Measurements from ENCODE around the gene PCNX1. TPM values are rescaled to one million over a fixed set of nuclear protein-coding genes. Genes with fewer than 3 reads are reported as not detected.

PCNX1 gene
- total RNA-seq, 1 donor from 2014 or later: 79.3 TPM

DNA sequence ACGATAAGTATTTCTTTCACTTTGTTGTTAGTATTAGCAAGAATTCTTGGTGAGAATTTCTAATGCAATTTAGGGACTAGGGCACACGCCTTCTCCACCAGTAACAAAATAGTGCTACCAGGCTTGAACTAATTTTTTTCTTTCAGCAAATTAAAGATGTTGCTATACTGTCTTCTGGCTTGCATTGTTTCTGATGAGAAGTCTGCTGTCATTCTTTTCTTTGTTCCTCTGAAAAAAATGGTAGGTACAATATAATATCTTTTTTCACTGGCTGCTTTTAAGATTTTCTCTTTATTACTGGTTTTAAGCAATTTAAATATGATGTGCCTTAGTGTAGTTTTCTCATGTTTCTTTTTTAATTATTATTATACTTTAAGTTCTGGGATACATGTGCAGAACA lies 171.2 kb downstream of the PCNX1 start:
- H3K9me3 ChIP-seq (ENCODE audit: control insufficient read depth in 3 of 3, low read length in 3 of 3): peaks cover 0 to 4% (median 3%) of the 10 kb centered on the region in 3 donors
- H3K4me1 ChIP-seq (ENCODE audit: control insufficient read depth in 3 of 3, insufficient read depth in 3 of 3, low read length in 3 of 3): no peaks in the 10 kb centered on the region
- H3K36me3 ChIP-seq (ENCODE audit: control insufficient read depth in 3 of 3, insufficient read depth in 3 of 3, low read length in 3 of 3): peaks cover 35 to 39% (median 37%) of the 10 kb centered on the region in 3 donors
- H3K27me3 ChIP-seq (ENCODE audit: control insufficient read depth in 3 of 3, insufficient read depth in 3 of 3, low read length in 3 of 3): no peaks in the 10 kb centered on the region
- H3K9ac ChIP-seq (ENCODE audit: low read depth in 1 of 3, low read length in 3 of 3): no peak overlapping the region
- H3K4me3 ChIP-seq (ENCODE audit: low read length in 3 of 3): no peak overlapping the region
- H3K27ac ChIP-seq (ENCODE audit: low read depth, low read length): no peak overlapping the region

DNA sequence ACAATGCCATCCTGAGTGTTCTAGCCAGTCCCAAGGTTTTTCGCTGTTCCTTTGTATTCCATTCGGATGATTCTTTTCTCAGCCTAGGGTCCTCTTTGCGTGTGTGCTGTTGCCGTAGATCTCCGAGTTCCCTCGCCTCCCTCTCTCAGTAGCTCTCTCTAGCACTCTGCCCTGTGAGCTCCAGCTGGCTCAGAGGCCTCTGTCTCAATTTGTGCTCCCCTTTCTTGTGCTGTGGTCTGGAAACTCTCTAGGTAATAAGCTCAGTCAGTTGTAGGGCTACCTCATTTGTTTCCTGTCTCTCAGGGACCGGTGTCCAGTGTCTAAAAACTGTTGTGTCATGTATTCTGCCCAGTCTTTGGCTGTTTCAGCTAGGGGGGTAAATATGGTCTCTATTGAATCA lies 179.3 kb downstream of the PCNX1 start:
- Histone ChIP-seq H3K4me1 (ENCODE audit: control insufficient read depth in 3 of 3, insufficient read depth in 3 of 3, low read length in 3 of 3) (no peaks in the 10 kb centered on the region), H3K4me3 (ENCODE audit: low read length in 3 of 3) (no peak overlapping the region), H3K9ac (ENCODE audit: low read depth in 1 of 3, low read length in 3 of 3) (no peak overlapping the region), H3K36me3 (ENCODE audit: control insufficient read depth in 3 of 3, insufficient read depth in 3 of 3, low read length in 3 of 3) (peaks cover 9 to 10% (median 10%) of the 10 kb centered on the region in 3 donors), H3K9me3 (ENCODE audit: control insufficient read depth in 3 of 3, low read length in 3 of 3) (no peaks in the 10 kb centered on the region), H3K27ac (ENCODE audit: low read depth, low read length) (no peak overlapping the region), H3K27me3 (ENCODE audit: control insufficient read depth in 3 of 3, insufficient read depth in 3 of 3, low read length in 3 of 3) (no peaks in the 10 kb centered on the region)

DNA sequence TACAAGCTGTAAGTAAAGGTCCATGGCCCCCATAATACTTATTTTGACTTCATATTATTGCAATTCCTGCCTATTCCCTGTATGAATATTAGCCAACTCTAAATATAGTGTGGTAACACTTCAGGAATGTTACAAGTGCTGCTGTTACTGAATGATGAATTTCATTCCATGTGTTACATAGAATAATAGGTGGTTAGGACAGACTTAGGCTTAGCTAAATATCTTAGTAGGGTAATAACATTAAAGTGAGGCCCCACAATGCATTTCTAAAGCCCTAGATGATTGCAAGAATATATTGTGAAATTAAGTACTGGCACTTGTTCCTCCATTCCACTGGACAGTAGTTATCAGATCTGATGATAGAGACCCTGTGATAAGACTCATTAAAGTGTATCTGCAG lies 182.7 kb downstream of the PCNX1 start:
- Histone ChIP-seq H3K9ac (ENCODE audit: low read depth in 1 of 3, low read length in 3 of 3) (no peak overlapping the region), H3K4me1 (ENCODE audit: control insufficient read depth in 3 of 3, insufficient read depth in 3 of 3, low read length in 3 of 3) (no peaks in the 10 kb centered on the region), H3K27me3 (ENCODE audit: control insufficient read depth in 3 of 3, insufficient read depth in 3 of 3, low read length in 3 of 3) (no peaks in the 10 kb centered on the region), H3K9me3 (ENCODE audit: control insufficient read depth in 3 of 3, low read length in 3 of 3) (no peaks in the 10 kb centered on the region), H3K27ac (ENCODE audit: low read depth, low read length) (no peak overlapping the region), H3K36me3 (ENCODE audit: control insufficient read depth in 3 of 3, insufficient read depth in 3 of 3, low read length in 3 of 3) (peaks cover 9 to 24% (median 18%) of the 10 kb centered on the region in 3 donors), H3K4me3 (ENCODE audit: low read length in 3 of 3) (no peak overlapping the region)

DNA sequence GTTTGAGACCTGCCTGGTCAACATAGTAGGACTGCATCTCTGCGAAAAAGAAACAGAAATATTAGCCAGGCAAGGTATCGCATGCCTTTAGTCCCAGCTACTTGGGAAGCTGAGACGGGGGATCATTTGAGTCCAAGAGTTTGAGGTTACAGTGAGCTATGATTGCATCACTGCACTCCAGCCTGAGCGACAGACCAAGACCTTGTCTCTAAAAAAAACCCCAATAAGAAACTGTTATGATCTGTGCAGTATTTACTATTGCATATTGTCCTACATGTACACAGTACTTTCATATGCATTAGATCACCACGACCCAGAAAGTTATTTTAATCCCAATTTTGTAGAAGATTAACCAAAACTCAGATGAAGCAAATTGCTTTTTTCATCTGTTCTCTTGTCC lies 187.5 kb downstream of the PCNX1 start:
- Histone ChIP-seq H3K4me3 (ENCODE audit: low read length in 3 of 3) (no peak overlapping the region), H3K4me1 (ENCODE audit: control insufficient read depth in 3 of 3, insufficient read depth in 3 of 3, low read length in 3 of 3) (no peaks in the 10 kb centered on the region), H3K36me3 (ENCODE audit: control insufficient read depth in 3 of 3, insufficient read depth in 3 of 3, low read length in 3 of 3) (peaks cover 3 to 17% (median 9%) of the 10 kb centered on the region in 3 donors), H3K9me3 (ENCODE audit: control insufficient read depth in 3 of 3, low read length in 3 of 3) (no peaks in the 10 kb centered on the region), H3K9ac (ENCODE audit: low read depth in 1 of 3, low read length in 3 of 3) (no peak overlapping the region), H3K27ac (ENCODE audit: low read depth, low read length) (no peak overlapping the region), H3K27me3 (ENCODE audit: control insufficient read depth in 3 of 3, insufficient read depth in 3 of 3, low read length in 3 of 3) (no peaks in the 10 kb centered on the region)

DNA sequence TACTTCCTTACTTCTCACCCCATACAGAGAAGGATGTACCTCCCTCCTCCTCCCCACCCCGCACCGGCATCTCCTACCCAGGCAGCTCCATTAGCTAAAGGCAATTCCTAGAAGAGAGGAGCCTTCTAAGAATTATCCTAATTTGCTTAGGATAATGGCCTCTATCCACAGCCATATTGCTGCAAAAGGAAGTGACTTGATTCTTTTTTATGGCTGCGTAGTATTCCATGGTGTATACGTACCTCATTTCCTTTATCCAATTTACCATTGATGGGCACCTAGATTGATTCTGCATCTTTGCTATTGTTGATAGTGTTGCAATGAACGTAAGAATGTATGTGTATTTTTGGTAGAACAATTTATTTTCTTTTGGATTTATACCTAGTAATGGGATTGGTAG lies 189.7 kb downstream of the PCNX1 start:
- no peaks in the 10 kb centered on the region for H3K4me1 ChIP-seq (ENCODE audit: control insufficient read depth in 3 of 3, insufficient read depth in 3 of 3, low read length in 3 of 3)
- peaks cover under 1 to 14% (median 7%) of the 10 kb centered on the region in 3 donors for H3K36me3 ChIP-seq (ENCODE audit: control insufficient read depth in 3 of 3, insufficient read depth in 3 of 3, low read length in 3 of 3)
- no peak overlapping the region for H3K27ac ChIP-seq (ENCODE audit: low read depth, low read length)
- no peaks in the 10 kb centered on the region for H3K27me3 ChIP-seq (ENCODE audit: control insufficient read depth in 3 of 3, insufficient read depth in 3 of 3, low read length in 3 of 3)
- no peak overlapping the region for H3K4me3 ChIP-seq (ENCODE audit: low read length in 3 of 3)
- no peak overlapping the region for H3K9ac ChIP-seq (ENCODE audit: low read depth in 1 of 3, low read length in 3 of 3)
- no peaks in the 10 kb centered on the region for H3K9me3 ChIP-seq (ENCODE audit: control insufficient read depth in 3 of 3, low read length in 3 of 3)

DNA sequence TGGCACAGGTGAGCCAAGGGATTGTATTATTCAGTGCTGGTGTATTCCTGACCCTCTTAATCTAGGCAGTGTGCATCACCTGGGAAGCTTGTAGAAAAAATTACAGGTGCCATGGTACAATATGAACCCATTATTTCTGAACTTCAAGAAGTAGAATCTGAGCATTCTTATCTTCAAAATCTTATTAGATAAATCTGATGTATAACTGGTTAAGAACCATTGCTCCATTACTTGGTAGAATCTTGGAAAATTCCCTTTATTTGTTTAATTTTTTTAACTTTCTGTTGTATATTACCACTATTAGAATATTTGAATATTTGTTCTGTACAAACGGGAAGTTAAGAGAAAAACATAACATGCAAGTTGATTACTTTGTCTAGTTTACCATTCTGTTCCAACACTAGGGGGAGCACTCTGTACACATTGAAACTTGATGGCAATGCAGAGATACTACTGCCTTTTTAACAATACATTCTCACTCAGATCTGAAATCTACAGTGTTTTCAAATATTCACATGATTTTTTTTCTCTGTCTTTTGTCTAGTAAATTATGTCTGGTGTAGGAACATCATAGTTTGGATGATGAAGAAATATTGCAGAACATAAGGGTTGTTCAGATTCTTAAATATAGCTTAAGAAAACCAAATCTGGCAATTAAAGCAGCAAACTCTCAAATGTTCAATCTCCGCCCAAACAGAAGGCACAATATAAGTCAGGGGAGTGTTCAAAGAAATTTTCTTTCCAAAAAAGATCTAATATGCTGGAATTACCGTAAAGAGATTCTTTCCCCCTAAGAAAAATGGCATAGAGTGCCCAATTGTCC lies 196.6 kb downstream of the PCNX1 start:
- no peaks in the 10 kb centered on the region for H3K9me3 ChIP-seq (ENCODE audit: control insufficient read depth in 3 of 3, low read length in 3 of 3)
- no peaks in the 10 kb centered on the region for H3K27me3 ChIP-seq (ENCODE audit: control insufficient read depth in 3 of 3, insufficient read depth in 3 of 3, low read length in 3 of 3)
- no peaks in the 10 kb centered on the region for H3K4me1 ChIP-seq (ENCODE audit: control insufficient read depth in 3 of 3, insufficient read depth in 3 of 3, low read length in 3 of 3)
- H3K36me3 ChIP-seq (ENCODE audit: control insufficient read depth in 3 of 3, insufficient read depth in 3 of 3, low read length in 3 of 3): peaks cover 13 to 27% (median 23%) of the 10 kb centered on the region in 3 donors
- no peak overlapping the region for H3K4me3 ChIP-seq (ENCODE audit: low read length in 3 of 3)
- H3K9ac ChIP-seq (ENCODE audit: low read depth in 1 of 3, low read length in 3 of 3): no peak overlapping the region
- H3K27ac ChIP-seq (ENCODE audit: low read depth, low read length): no peak overlapping the region

DNA sequence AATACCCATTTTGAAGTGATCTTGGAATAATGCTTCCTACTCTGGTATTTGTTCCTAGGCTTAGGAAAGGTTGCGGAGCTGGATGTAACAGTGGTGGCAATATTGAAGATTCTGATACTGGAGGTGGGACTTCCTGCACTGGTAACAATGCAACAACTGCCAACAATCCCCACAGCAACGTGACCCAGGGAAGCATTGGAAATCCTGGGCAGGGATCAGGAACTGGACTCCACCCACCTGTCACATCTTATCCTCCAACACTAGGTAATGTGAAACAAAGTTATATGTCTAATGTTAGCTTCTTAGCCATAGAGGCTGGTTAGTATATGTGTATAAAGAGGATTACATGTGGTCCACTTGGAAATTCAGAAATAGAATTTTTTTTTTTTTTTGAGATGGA lies 197.9 kb downstream of the PCNX1 start:
- Histone ChIP-seq H3K27me3 (ENCODE audit: control insufficient read depth in 3 of 3, insufficient read depth in 3 of 3, low read length in 3 of 3) (no peaks in the 10 kb centered on the region), H3K4me3 (ENCODE audit: low read length in 3 of 3) (no peak overlapping the region), H3K27ac (ENCODE audit: low read depth, low read length) (no peak overlapping the region), H3K9me3 (ENCODE audit: control insufficient read depth in 3 of 3, low read length in 3 of 3) (no peaks in the 10 kb centered on the region), H3K4me1 (ENCODE audit: control insufficient read depth in 3 of 3, insufficient read depth in 3 of 3, low read length in 3 of 3) (no peaks in the 10 kb centered on the region), H3K36me3 (ENCODE audit: control insufficient read depth in 3 of 3, insufficient read depth in 3 of 3, low read length in 3 of 3) (peaks cover 21 to 39% (median 33%) of the 10 kb centered on the region in 3 donors), H3K9ac (ENCODE audit: low read depth in 1 of 3, low read length in 3 of 3) (no peak overlapping the region)

DNA sequence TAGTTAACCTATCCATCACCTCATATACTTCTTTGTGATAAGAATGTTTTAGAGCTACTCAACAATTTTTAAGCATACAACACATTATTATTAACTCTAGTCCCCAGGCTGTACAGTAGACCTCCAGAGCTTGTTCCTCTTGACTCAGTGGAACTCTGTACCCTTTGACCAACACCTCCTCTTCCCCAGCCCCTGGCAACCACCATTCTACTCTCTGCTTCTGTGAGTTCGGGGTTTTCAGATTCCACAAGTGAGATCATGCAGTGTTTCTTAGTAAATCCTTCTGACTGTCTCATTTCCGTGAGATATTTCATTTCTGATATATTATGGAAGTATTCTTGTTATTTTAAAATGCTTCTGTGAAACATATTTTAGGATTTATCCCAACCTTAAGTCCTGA lies 200.7 kb downstream of the PCNX1 start:
- Histone ChIP-seq H3K27ac (ENCODE audit: low read depth, low read length) (no peak overlapping the region), H3K9ac (ENCODE audit: low read depth in 1 of 3, low read length in 3 of 3) (no peak overlapping the region), H3K4me1 (ENCODE audit: control insufficient read depth in 3 of 3, insufficient read depth in 3 of 3, low read length in 3 of 3) (no peaks in the 10 kb centered on the region), H3K9me3 (ENCODE audit: control insufficient read depth in 3 of 3, low read length in 3 of 3) (no peaks in the 10 kb centered on the region), H3K4me3 (ENCODE audit: low read length in 3 of 3) (no peak overlapping the region), H3K27me3 (ENCODE audit: control insufficient read depth in 3 of 3, insufficient read depth in 3 of 3, low read length in 3 of 3) (no peaks in the 10 kb centered on the region), H3K36me3 (ENCODE audit: control insufficient read depth in 3 of 3, insufficient read depth in 3 of 3, low read length in 3 of 3) (peaks cover 16 to 39% (median 38%) of the 10 kb centered on the region in 3 donors)

DNA sequence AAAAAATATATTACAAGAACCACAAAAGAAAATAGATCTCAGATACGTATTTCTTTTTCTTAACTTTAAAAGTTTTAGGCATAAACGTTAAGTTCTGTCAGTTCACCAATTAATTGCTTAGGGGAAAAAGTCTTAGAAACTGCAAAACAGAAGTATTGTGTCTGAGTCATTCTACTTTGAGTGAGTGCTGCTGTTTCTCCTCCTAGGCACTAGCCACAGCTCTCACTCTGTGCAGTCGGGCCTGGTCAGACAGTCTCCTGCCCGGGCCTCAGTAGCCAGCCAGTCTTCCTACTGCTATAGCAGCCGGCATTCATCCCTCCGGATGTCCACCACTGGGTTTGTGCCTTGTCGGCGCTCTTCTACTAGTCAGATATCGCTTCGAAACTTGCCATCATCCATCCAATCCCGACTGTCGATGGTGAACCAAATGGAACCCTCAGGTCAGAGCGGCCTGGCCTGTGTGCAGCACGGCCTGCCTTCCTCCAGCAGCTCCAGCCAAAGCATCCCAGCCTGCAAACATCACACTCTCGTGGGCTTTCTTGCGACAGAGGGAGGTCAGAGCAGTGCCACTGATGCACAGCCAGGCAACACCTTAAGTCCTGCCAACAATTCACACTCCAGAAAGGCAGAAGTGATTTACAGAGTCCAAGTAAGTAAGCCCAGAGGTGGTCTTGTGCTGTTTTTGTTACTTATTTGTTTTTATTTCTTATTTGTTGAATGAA lies 201.3 kb downstream of the PCNX1 start:
- Histone ChIP-seq H3K27me3 (ENCODE audit: control insufficient read depth in 3 of 3, insufficient read depth in 3 of 3, low read length in 3 of 3) (no peaks in the 10 kb centered on the region), H3K9ac (ENCODE audit: low read depth in 1 of 3, low read length in 3 of 3) (no peak overlapping the region), H3K4me1 (ENCODE audit: control insufficient read depth in 3 of 3, insufficient read depth in 3 of 3, low read length in 3 of 3) (no peaks in the 10 kb centered on the region), H3K9me3 (ENCODE audit: control insufficient read depth in 3 of 3, low read length in 3 of 3) (no peaks in the 10 kb centered on the region), H3K36me3 (ENCODE audit: control insufficient read depth in 3 of 3, insufficient read depth in 3 of 3, low read length in 3 of 3) (peaks cover 14 to 35% (median 34%) of the 10 kb centered on the region in 3 donors), H3K27ac (ENCODE audit: low read depth, low read length) (no peak overlapping the region), H3K4me3 (ENCODE audit: low read length in 3 of 3) (no peak overlapping the region)

DNA sequence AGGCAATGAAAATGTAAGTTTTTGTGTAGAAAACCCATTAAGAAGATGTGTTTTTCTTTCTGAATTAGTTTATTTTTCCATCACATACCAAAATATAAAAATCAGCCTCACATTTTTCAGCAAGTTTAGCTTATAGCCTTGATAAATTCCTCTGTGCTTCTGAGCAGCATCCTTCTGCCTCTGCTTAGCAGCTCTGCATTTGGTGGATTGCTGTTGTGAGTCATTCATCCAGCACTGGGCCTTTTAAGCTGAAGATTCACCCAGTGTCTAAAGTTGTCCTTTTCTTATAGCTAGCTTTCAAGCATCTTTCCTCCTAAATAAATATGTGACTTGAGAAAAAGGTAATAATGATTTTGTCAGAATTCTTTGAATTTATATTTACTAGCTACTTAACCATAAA lies 206.1 kb downstream of the PCNX1 start:
- Histone ChIP-seq H3K27ac (ENCODE audit: low read depth, low read length) (no peak overlapping the region), H3K27me3 (ENCODE audit: control insufficient read depth in 3 of 3, insufficient read depth in 3 of 3, low read length in 3 of 3) (no peaks in the 10 kb centered on the region), H3K4me3 (ENCODE audit: low read length in 3 of 3) (no peak overlapping the region), H3K9ac (ENCODE audit: low read depth in 1 of 3, low read length in 3 of 3) (no peak overlapping the region), H3K4me1 (ENCODE audit: control insufficient read depth in 3 of 3, insufficient read depth in 3 of 3, low read length in 3 of 3) (no peaks in the 10 kb centered on the region), H3K36me3 (ENCODE audit: control insufficient read depth in 3 of 3, insufficient read depth in 3 of 3, low read length in 3 of 3) (peaks cover 13 to 25% (median 24%) of the 10 kb centered on the region in 3 donors), H3K9me3 (ENCODE audit: control insufficient read depth in 3 of 3, low read length in 3 of 3) (no peaks in the 10 kb centered on the region)

Measured in skeletal muscle tissue (tissue), 4 donors.